GM23338 (cell line): ENCODE results near the gene CRACR2A. TPM values are rescaled to one million over a fixed set of nuclear protein-coding genes. Genes with fewer than 3 reads are reported as not detected.

Source experiments
- ATAC-seq: fragments of 200-7000 bp; cut with Tn5 transposase; 3 replicates; pipeline ENCODE4 v1.9.1; 2020
- DNase-seq: peaks from one replicate; pipeline ENCODE4 v3.0.0-alpha.2; 2015; ENCODE audit warnings: low spot score
- H2AFZ ChIP-seq: fragments of 200-600 bp; sonication (generic); 2 replicates; pipeline ENCODE4 v1.8.0; 2016; ENCODE audit warnings: antibody characterized with exemption, mild to moderate bottlenecking, moderate library complexity
- H3F3A ChIP-seq: fragments of 200-600 bp; sonication (generic); replicated peaks from 2 replicates; pipeline ENCODE4 v1.8.0; 2017; ENCODE audit warnings: antibody characterized with exemption, mixed run types, low read depth
- H3K27ac ChIP-seq: fragments of 200-600 bp; sonication (generic); 2 replicates; pipeline ENCODE4 v1.6.1; 2016; ENCODE audit warnings: low read depth
- H3K27me3 ChIP-seq: fragments of 200-600 bp; sonication (generic); 2 replicates; pipeline ENCODE4 v1.8.0; 2016; ENCODE audit warnings: mild to moderate bottlenecking, mixed run types, moderate library complexity; ENCODE audit not compliant: insufficient read depth
- H3K36me3 ChIP-seq: fragments of 200-600 bp; sonication (generic); 2 replicates; pipeline ENCODE4 v1.8.0; 2016; ENCODE audit warnings: mild to moderate bottlenecking; ENCODE audit not compliant: insufficient read depth
- H3K4me1 ChIP-seq: fragments of 200-600 bp; sonication (generic); 2 replicates; pipeline ENCODE4 v1.8.0; 2016; ENCODE audit warnings: mild to moderate bottlenecking, moderate library complexity; ENCODE audit not compliant: insufficient read depth
- H3K4me2 ChIP-seq: fragments of 200-600 bp; sonication (generic); 2 replicates; pipeline ENCODE4 v1.7.1; 2017; ENCODE audit warnings: mixed run types
- H3K4me3 ChIP-seq: fragments of 200-600 bp; sonication (generic); 2 replicates; pipeline ENCODE4 v1.6.1; 2016; ENCODE audit warnings: mixed run types
- H3K79me2 ChIP-seq: fragments of 200-600 bp; sonication (generic); replicated peaks from 2 replicates; pipeline ENCODE4 v1.8.0; 2017; ENCODE audit warnings: mild to moderate bottlenecking; ENCODE audit not compliant: insufficient read depth
- H3K9me2 ChIP-seq: fragments of 200-600 bp; sonication (generic); 2 replicates; pipeline ENCODE4 v1.8.0; 2017; ENCODE audit not compliant: insufficient read depth
- H4K20me1 ChIP-seq: fragments of 200-600 bp; sonication (generic); replicated peaks from 2 replicates; pipeline ENCODE4 v1.8.0; 2017; ENCODE audit warnings: mild to moderate bottlenecking; ENCODE audit not compliant: insufficient read depth
- H3K27ac Mint-ChIP-seq: 2 replicates; pipeline ENCODE4 v1.8.0; 2020; ENCODE audit warnings: inconsistent platforms, mild to moderate bottlenecking, moderate library complexity, mixed read lengths
- H3K27me3 Mint-ChIP-seq: 3 replicates; pipeline ENCODE4 v1.8.0; 2022; ENCODE audit warnings: low read depth, mild to moderate bottlenecking, moderate library complexity, mixed read lengths, inconsistent platforms; ENCODE audit not compliant: insufficient read depth, poor library complexity
- H3K36me3 Mint-ChIP-seq: 3 replicates; pipeline ENCODE4 v1.8.0; 2021; ENCODE audit warnings: low read depth, mild to moderate bottlenecking, inconsistent platforms, moderate library complexity, mixed read lengths
- H3K4me1 Mint-ChIP-seq: 3 replicates; pipeline ENCODE4 v1.8.0; 2020; ENCODE audit warnings: mild to moderate bottlenecking, inconsistent platforms, mixed read lengths
- H3K4me3 Mint-ChIP-seq: 3 replicates; pipeline ENCODE4 v1.8.0; 2021; ENCODE audit warnings: moderate library complexity, mild to moderate bottlenecking, inconsistent platforms, mixed read lengths
- H3K9me3 Mint-ChIP-seq: 3 replicates; pipeline ENCODE4 v1.8.0; 2020; ENCODE audit warnings: moderate library complexity, mild to moderate bottlenecking, inconsistent platforms, mixed read lengths
- CREB1 ChIP-seq: fragments of 250-450 bp; sonication (Bioruptor Pico); IDR thresholded peaks from 2 replicates; pipeline ENCODE4 v1.5.0; 2020; ENCODE audit warnings: low read depth, mild to moderate bottlenecking, moderate library complexity
- EZH2 ChIP-seq: fragments of 200-600 bp; sonication (generic); IDR thresholded peaks from one replicate; pipeline ENCODE4 v1.8.0; 2017; ENCODE audit warnings: antibody characterized with exemption, mild to moderate bottlenecking, low read depth; ENCODE audit not compliant: unreplicated experiment
- EZH2phosphoT487 ChIP-seq: fragments of 200-600 bp; sonication (generic); IDR thresholded peaks from one replicate; pipeline ENCODE4 v1.8.1; 2018; ENCODE audit warnings: antibody characterized with exemption; ENCODE audit not compliant: unreplicated experiment
- JUNB ChIP-seq: IDR thresholded peaks from one replicate; pipeline ENCODE4 v1.6.1; 2016; ENCODE audit warnings: antibody characterized with exemption; ENCODE audit not compliant: unreplicated experiment
- NANOG ChIP-seq: IDR thresholded peaks from 2 replicates; pipeline ENCODE4 v1.6.1; 2016; ENCODE audit warnings: antibody characterized with exemption, borderline replicate concordance
- POLR2AphosphoS5 ChIP-seq: IDR thresholded peaks from 2 replicates; pipeline ENCODE4 v1.6.1; 2016; ENCODE audit warnings: antibody characterized with exemption, low read depth
- STAT1 ChIP-seq: IDR thresholded peaks from one replicate; pipeline ENCODE4 v1.6.1; 2016; ENCODE audit warnings: antibody characterized with exemption; ENCODE audit not compliant: unreplicated experiment
- ZNF114 ChIP-seq: fragments of 250-450 bp; sonication (Bioruptor Pico); IDR thresholded peaks from 2 replicates; pipeline ENCODE4 v1.5.0; 2020; ENCODE audit warnings: mild to moderate bottlenecking, moderate library complexity
- ZNF331 ChIP-seq: fragments of 250-450 bp; sonication (Bioruptor Pico); IDR thresholded peaks from 2 replicates; pipeline ENCODE4 v1.5.0; 2020; ENCODE audit warnings: low read depth, mild to moderate bottlenecking, moderate library complexity
- polyA plus RNA-seq: library from polyadenylated mRNA; unstranded; fragments of >200 nt; fragmentation: Nextera tagmentation; extraction: Ambion mirVana; gene quantifications from 2 replicates; pipeline ENCODE4 v1.2.1, GENCODE V29; 2016
- total RNA-seq: library from RNA; depleted of rRNA; stranded (reverse); fragments of >200 nt; shearing (Covaris generic); gene quantifications from 2 replicates; pipeline ENCODE4 v1.2.3, GENCODE V29; 2014
- TF ChIP-seq, protein P1 (sequence below): fragments of 250-450 bp; sonication (Bioruptor Pico); IDR thresholded peaks from 2 replicates; pipeline ENCODE4 v1.5.0; 2020; ENCODE audit warnings: mild to moderate bottlenecking, moderate library complexity
- TF ChIP-seq, protein P2 (sequence below), 2 experiments: fragments of 200-600 bp in 1 of 2; sonication (generic) in 1 of 2; conservative IDR thresholded peaks; 2 replicates each; pipeline versions ENCODE4 v1.5.1 to v1.6.1; 2016 to 2017; ENCODE audit warnings: antibody characterized with exemption in 2 of 2, low read depth in 2 of 2, mild to moderate bottlenecking in 2 of 2, moderate library complexity in 1 of 2
- TF ChIP-seq, protein P3 (sequence below): IDR thresholded peaks from one replicate; pipeline ENCODE4 v1.6.1; 2018; ENCODE audit warnings: antibody characterized with exemption; ENCODE audit not compliant: unreplicated experiment
- TF ChIP-seq, protein P4 (sequence below): IDR thresholded peaks from 2 replicates; pipeline ENCODE4 v1.6.1; 2016; ENCODE audit warnings: antibody characterized with exemption

CRACR2A gene
- total and polyA plus RNA-seq, 2 experiments from 2014 or later, result 1.5 to 3.0 TPM

DNA sequence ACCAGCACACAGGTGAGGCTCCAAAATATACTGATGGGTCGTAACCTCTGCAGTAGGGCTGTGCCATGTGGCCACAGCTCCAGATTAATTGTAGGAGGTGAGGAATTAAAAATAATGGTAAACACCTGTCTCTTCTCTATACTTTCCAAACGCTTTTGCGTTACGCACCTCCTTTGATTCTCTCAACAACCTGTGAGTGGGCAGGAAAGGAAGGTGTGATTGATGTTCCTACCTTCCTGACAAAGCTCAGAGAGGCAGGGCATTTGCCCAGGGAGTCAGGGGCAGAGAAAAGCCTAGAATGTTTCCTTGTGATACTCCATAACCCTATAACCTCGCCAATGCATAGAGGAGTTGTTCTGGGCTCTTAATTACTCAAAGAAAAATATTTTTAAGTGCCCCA lies 137.0 kb downstream of the CRACR2A start:
- DNase-seq, result no peak
- H3K27me3 Mint-ChIP-seq, result peaks cover 11% of the 10 kb centered on the region
- TF ChIP-seq, protein P1, sequence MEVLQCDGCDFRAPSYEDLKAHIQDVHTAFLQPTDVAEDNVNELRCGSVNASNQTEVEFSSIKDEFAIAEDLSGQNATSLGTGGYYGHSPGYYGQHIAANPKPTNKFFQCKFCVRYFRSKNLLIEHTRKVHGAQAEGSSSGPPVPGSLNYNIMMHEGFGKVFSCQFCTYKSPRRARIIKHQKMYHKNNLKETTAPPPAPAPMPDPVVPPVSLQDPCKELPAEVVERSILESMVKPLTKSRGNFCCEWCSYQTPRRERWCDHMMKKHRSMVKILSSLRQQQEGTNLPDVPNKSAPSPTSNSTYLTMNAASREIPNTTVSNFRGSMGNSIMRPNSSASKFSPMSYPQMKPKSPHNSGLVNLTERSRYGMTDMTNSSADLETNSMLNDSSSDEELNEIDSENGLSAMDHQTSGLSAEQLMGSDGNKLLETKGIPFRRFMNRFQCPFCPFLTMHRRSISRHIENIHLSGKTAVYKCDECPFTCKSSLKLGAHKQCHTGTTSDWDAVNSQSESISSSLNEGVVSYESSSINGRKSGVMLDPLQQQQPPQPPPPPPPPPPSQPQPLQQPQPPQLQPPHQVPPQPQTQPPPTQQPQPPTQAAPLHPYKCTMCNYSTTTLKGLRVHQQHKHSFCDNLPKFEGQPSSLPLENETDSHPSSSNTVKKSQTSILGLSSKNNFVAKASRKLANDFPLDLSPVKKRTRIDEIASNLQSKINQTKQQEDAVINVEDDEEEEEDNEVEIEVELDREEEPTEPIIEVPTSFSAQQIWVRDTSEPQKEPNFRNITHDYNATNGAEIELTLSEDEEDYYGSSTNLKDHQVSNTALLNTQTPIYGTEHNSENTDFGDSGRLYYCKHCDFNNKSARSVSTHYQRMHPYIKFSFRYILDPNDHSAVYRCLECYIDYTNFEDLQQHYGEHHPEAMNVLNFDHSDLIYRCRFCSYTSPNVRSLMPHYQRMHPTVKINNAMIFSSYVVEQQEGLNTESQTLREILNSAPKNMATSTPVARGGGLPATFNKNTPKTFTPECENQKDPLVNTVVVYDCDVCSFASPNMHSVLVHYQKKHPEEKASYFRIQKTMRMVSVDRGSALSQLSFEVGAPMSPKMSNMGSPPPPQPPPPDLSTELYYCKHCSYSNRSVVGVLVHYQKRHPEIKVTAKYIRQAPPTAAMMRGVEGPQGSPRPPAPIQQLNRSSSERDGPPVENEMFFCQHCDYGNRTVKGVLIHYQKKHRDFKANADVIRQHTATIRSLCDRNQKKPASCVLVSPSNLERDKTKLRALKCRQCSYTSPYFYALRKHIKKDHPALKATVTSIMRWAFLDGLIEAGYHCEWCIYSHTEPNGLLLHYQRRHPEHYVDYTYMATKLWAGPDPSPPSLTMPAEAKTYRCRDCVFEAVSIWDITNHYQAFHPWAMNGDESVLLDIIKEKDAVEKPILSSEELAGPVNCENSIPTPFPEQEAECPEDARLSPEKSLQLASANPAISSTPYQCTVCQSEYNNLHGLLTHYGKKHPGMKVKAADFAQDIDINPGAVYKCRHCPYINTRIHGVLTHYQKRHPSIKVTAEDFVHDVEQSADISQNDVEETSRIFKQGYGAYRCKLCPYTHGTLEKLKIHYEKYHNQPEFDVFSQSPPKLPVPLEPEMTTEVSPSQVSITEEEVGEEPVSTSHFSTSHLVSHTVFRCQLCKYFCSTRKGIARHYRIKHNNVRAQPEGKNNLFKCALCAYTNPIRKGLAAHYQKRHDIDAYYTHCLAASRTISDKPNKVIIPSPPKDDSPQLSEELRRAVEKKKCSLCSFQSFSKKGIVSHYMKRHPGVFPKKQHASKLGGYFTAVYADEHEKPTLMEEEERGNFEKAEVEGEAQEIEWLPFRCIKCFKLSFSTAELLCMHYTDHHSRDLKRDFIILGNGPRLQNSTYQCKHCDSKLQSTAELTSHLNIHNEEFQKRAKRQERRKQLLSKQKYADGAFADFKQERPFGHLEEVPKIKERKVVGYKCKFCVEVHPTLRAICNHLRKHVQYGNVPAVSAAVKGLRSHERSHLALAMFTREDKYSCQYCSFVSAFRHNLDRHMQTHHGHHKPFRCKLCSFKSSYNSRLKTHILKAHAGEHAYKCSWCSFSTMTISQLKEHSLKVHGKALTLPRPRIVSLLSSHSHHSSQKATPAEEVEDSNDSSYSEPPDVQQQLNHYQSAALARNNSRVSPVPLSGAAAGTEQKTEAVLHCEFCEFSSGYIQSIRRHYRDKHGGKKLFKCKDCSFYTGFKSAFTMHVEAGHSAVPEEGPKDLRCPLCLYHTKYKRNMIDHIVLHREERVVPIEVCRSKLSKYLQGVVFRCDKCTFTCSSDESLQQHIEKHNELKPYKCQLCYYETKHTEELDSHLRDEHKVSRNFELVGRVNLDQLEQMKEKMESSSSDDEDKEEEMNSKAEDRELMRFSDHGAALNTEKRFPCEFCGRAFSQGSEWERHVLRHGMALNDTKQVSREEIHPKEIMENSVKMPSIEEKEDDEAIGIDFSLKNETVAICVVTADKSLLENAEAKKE (CRISPR knock-in tag), result no peak
- TF ChIP-seq EZH2phosphoT487 (no peak), ZNF331 (no peak), POLR2AphosphoS5 (no peak), EZH2 (no peak), JUNB (no peak), ZNF114 (no peak), STAT1 (no peak), CREB1 (CRISPR knock-in tag) (no peak), NANOG (no peak)
- TF ChIP-seq, protein P2, sequence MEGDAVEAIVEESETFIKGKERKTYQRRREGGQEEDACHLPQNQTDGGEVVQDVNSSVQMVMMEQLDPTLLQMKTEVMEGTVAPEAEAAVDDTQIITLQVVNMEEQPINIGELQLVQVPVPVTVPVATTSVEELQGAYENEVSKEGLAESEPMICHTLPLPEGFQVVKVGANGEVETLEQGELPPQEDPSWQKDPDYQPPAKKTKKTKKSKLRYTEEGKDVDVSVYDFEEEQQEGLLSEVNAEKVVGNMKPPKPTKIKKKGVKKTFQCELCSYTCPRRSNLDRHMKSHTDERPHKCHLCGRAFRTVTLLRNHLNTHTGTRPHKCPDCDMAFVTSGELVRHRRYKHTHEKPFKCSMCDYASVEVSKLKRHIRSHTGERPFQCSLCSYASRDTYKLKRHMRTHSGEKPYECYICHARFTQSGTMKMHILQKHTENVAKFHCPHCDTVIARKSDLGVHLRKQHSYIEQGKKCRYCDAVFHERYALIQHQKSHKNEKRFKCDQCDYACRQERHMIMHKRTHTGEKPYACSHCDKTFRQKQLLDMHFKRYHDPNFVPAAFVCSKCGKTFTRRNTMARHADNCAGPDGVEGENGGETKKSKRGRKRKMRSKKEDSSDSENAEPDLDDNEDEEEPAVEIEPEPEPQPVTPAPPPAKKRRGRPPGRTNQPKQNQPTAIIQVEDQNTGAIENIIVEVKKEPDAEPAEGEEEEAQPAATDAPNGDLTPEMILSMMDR (conservative IDR thresholded peaks at IDR 0.05; ENCODE audit: low read depth in 2 of 2), result no peak
- TF ChIP-seq, protein P3, sequence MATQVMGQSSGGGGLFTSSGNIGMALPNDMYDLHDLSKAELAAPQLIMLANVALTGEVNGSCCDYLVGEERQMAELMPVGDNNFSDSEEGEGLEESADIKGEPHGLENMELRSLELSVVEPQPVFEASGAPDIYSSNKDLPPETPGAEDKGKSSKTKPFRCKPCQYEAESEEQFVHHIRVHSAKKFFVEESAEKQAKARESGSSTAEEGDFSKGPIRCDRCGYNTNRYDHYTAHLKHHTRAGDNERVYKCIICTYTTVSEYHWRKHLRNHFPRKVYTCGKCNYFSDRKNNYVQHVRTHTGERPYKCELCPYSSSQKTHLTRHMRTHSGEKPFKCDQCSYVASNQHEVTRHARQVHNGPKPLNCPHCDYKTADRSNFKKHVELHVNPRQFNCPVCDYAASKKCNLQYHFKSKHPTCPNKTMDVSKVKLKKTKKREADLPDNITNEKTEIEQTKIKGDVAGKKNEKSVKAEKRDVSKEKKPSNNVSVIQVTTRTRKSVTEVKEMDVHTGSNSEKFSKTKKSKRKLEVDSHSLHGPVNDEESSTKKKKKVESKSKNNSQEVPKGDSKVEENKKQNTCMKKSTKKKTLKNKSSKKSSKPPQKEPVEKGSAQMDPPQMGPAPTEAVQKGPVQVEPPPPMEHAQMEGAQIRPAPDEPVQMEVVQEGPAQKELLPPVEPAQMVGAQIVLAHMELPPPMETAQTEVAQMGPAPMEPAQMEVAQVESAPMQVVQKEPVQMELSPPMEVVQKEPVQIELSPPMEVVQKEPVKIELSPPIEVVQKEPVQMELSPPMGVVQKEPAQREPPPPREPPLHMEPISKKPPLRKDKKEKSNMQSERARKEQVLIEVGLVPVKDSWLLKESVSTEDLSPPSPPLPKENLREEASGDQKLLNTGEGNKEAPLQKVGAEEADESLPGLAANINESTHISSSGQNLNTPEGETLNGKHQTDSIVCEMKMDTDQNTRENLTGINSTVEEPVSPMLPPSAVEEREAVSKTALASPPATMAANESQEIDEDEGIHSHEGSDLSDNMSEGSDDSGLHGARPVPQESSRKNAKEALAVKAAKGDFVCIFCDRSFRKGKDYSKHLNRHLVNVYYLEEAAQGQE, result no peak
- TF ChIP-seq, protein P4, sequence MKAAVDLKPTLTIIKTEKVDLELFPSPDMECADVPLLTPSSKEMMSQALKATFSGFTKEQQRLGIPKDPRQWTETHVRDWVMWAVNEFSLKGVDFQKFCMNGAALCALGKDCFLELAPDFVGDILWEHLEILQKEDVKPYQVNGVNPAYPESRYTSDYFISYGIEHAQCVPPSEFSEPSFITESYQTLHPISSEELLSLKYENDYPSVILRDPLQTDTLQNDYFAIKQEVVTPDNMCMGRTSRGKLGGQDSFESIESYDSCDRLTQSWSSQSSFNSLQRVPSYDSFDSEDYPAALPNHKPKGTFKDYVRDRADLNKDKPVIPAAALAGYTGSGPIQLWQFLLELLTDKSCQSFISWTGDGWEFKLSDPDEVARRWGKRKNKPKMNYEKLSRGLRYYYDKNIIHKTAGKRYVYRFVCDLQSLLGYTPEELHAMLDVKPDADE, result no peak
- no peaks in the 10 kb centered on the region for H3F3A ChIP-seq
- H3K4me2 ChIP-seq, result no peak overlapping the region
- no peak overlapping the region for H3K27ac ChIP-seq
- H3K9me3 Mint-ChIP-seq, result no peaks in the 10 kb centered on the region
- H3K4me3 Mint-ChIP-seq, result no peak overlapping the region
- H3K79me2 ChIP-seq, result no peaks in the 10 kb centered on the region
- H3K36me3 Mint-ChIP-seq, result no peaks in the 10 kb centered on the region
- no peak overlapping the region for H3K4me3 ChIP-seq
- H3K4me1 Mint-ChIP-seq, result peaks cover 18% of the 10 kb centered on the region
- no peaks in the 10 kb centered on the region for H4K20me1 ChIP-seq
- H3K9me2 ChIP-seq, result no peaks in the 10 kb centered on the region
- no peaks in the 10 kb centered on the region for H3K36me3 ChIP-seq
- ATAC-seq, result no peak
- no peak overlapping the region for H3K27ac Mint-ChIP-seq
- no peaks in the 10 kb centered on the region for H3K27me3 ChIP-seq
- no peak overlapping the region for H2AFZ ChIP-seq
- no peaks in the 10 kb centered on the region for H3K4me1 ChIP-seq
